Measurements from ENCODE around the gene RASIP1.

RASIP1 gene

GRCh38 chr19:48670699-48671445 is 69.5 kb downstream of the RASIP1 start:
- no peak overlapping the region for H3K27ac ChIP-seq (ENCODE audit: low read length)
- no peaks in the 10 kb centered on the region for H3K36me3 ChIP-seq (ENCODE audit: insufficient read depth, low read length)
- peaks cover 10% of the 10 kb centered on the region for H3K4me1 ChIP-seq (ENCODE audit: insufficient read depth, low read length)
- no peak for TF ChIP-seq EZH2 (IDR thresholded peaks at IDR 0.05; ENCODE audit: borderline replicate concordance, low read depth, low read length, severe bottlenecking)
- TF ChIP-seq, protein P1, sequence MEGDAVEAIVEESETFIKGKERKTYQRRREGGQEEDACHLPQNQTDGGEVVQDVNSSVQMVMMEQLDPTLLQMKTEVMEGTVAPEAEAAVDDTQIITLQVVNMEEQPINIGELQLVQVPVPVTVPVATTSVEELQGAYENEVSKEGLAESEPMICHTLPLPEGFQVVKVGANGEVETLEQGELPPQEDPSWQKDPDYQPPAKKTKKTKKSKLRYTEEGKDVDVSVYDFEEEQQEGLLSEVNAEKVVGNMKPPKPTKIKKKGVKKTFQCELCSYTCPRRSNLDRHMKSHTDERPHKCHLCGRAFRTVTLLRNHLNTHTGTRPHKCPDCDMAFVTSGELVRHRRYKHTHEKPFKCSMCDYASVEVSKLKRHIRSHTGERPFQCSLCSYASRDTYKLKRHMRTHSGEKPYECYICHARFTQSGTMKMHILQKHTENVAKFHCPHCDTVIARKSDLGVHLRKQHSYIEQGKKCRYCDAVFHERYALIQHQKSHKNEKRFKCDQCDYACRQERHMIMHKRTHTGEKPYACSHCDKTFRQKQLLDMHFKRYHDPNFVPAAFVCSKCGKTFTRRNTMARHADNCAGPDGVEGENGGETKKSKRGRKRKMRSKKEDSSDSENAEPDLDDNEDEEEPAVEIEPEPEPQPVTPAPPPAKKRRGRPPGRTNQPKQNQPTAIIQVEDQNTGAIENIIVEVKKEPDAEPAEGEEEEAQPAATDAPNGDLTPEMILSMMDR (IDR thresholded peaks at IDR 0.05; ENCODE audit: borderline replicate concordance, extremely low read depth, low read length, poor library complexity, severe bottlenecking): no peak
- no peaks in the 10 kb centered on the region for H3K79me2 ChIP-seq (ENCODE audit: insufficient read depth, low read length)
- H3K4me2 ChIP-seq (ENCODE audit: insufficient read depth, low read length): no peak overlapping the region
- H3K9ac ChIP-seq (ENCODE audit: low read depth, low read length): no peak overlapping the region
- no peaks in the 10 kb centered on the region for H3K27me3 ChIP-seq (ENCODE audit: insufficient read depth, low read length, poor library complexity)
- H3K9me3 ChIP-seq (ENCODE audit: insufficient read depth, low read length, severe bottlenecking): no peaks in the 10 kb centered on the region
- H4K20me1 ChIP-seq (ENCODE audit: insufficient read depth, low read length): no peaks in the 10 kb centered on the region
- no peak for ATAC-seq (ENCODE audit: insufficient read depth, low read depth)
- no peak overlapping the region for H2AFZ ChIP-seq (ENCODE audit: low read depth, low read length)
- DNase-seq: no peak
- no peak overlapping the region for H3K4me3 ChIP-seq (ENCODE audit: low read depth in 1 of 2, low read length in 2 of 2)
